T-helper 2 cell treated with Interferon-gamma antibody and Interleukin-4, amounts not matched to agents 5 μg/mL and 100 μg/mL, for 36 hours (primary cell): ENCODE measurements around the gene ANKRD1.
A peak's percentile ranks its signal among the peaks of the same experiment; 100 is the strongest.

ENCODE experiments used
- DNase-seq: peaks from one replicate; pipeline ENCODE4 v3.0.0; 2021; ENCODE audit warnings: low spot score
- H3K27ac Mint-ChIP-seq: one replicate; pipeline ENCODE4 v1.8.0; 2021; ENCODE audit warnings: mild to moderate bottlenecking, mixed read lengths
- H3K27me3 Mint-ChIP-seq: one replicate; pipeline ENCODE4 v1.8.0; 2021; ENCODE audit warnings: low read depth, mixed read lengths
- H3K36me3 Mint-ChIP-seq: one replicate; pipeline ENCODE4 v1.8.0; 2021; ENCODE audit warnings: low read depth, mixed read lengths
- H3K4me1 Mint-ChIP-seq: one replicate; pipeline ENCODE4 v1.8.0; 2021; ENCODE audit warnings: low read depth, mixed read lengths
- H3K4me3 Mint-ChIP-seq: one replicate; pipeline ENCODE4 v1.8.0; 2022; ENCODE audit warnings: mild to moderate bottlenecking, moderate library complexity, mixed read lengths
- H3K9me3 Mint-ChIP-seq: one replicate; pipeline ENCODE4 v1.8.0; 2021; ENCODE audit warnings: mixed read lengths

The ANKRD1 gene

DNA sequence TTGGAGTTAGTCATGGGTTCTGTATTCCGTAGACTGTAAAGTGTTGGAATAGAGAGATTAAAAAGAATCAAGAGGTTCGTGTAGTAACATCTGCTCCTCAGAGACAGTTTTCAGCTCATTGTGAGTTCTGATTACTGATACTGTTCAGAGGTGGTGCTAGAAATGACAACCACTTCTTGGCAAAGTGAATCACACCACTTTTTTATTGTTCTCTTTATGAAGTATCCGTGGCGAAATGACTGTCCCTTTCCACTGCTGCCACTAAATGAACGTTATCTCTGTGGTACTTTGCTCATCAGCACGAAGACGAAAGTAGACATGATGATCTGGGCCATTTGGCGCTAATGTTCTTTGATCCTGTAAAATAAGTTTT is 48.3 kb downstream of the ANKRD1 start:
- H3K9me3 Mint-ChIP-seq, result peaks cover 9% of the 10 kb centered on the region
- H3K27ac Mint-ChIP-seq, result peak overlapping the region; percentile 90
- peaks cover 25% of the 10 kb centered on the region for H3K4me1 Mint-ChIP-seq
- peak overlapping the region; percentile 100 for H3K4me3 Mint-ChIP-seq
- DNase-seq, result peak; percentile 56
- H3K27me3 Mint-ChIP-seq, result peaks cover 15% of the 10 kb centered on the region
- peaks cover 18% of the 10 kb centered on the region for H3K36me3 Mint-ChIP-seq

DNA sequence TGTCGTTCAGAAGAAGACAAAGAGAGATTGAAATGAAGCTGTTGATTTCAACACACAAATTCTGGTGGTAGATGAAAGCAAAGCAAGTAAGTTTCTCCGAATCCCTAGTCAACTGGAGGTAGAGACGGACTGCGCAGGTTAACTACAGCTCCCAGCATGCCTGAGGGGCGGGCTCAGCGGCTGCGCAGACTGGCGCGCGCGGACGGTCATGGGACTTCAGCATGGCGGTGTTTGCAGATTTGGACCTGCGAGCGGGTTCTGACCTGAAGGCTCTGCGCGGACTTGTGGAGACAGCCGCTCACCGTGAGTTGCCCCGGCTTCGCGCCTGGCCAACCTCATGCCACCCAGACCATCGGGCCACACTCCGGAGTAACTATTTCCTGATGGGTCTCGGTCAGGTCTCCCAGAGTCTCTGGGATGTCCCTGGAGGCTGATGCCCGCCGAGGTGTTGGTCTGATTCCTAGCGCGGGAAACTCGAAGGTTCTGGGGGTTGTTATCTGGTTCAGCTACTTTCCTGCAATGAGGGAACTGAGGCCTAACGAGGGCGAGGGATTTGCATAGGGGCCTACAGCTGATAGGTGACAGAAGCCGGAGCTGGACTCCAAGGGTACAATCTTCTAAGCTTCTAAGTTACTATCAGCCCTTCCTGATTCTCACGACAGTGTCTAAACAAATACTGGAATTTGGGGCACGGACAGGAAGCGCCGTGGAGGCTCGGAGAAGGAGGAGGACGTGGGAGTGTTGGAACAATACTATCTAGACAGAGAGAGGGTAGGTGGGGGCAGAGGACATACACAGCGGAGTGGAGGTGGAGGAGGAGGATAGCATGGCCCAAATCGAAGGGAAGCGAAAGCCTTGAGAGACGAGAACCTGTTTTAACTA is 48.9 kb downstream of the ANKRD1 start, which contains the start of gene RPP30:
RPP30 (plus strand) TSS at position 209 of the 882 bp plus-strand sequence; CDS start at position 222, 13 bp downstream.
- Mint-ChIP-seq H3K4me3 (peak within 1 kb of the TSS; percentile 100), H3K27me3 (peaks cover 20% of the 10 kb centered on the region), H3K4me1 (peaks cover 25% of the 10 kb centered on the region), H3K9me3 (peaks cover 9% of the 10 kb centered on the region), H3K27ac (peak within 1 kb of the TSS; percentile 90), H3K36me3 (peaks cover 12% of the 10 kb centered on the region)
- DNase-seq, result peak; percentile 86

DNA sequence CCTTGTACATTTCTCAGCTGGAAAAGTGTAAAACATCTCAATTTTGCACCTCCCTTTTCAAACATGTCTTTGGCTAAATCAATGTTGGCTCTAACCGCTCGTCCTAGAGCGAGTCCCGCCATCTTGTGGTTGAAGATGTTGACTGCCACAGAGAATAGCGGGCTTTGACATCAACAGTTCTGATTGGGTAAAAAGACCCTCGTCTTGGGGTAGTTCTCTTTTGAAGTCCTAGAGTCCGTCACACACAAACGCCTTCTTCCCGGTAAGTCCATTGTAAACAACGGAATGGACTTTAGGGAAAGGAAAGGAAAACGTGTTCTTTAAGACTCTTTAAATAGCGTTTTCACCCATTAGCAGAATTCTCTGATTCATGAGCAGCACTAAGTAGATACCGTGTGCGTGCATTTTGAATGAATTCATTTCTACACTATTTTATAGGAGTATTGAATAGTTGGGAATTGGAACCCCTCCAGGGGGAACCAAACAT is 49.6 kb downstream of the ANKRD1 start:
- Mint-ChIP-seq H3K4me1 (peaks cover 25% of the 10 kb centered on the region), H3K9me3 (peaks cover 9% of the 10 kb centered on the region), H3K27ac (peak overlapping the region; percentile 90), H3K36me3 (peaks cover 7% of the 10 kb centered on the region), H3K4me3 (peak overlapping the region; percentile 100), H3K27me3 (peaks cover 25% of the 10 kb centered on the region)
- DNase-seq, result peak; percentile 39

DNA sequence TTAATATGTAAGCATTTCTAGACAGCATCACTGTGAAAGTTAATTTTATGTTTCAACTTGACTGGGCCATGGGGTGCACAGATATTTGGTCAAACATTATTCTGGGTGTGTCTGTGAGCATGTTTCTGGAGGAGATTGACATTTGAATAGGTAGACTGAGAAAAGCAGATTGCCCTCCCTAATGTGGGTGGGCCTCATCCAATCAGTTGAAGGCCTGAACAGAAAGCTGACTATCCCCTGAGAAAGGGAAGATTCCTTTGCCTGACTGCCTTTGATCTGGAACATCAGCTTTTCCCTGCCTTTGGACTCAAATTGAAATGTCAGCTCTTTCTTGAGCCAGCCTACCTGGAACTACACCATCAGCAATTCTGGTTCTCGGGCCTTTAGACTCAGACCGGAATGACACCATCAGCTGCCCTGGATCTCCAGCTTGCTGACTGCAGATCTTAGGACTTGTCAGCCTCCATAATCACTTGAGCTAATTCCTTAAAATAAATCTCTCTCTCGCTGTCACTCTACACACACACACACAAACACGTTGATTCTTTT is 54.8 kb downstream of the ANKRD1 start:
- no peak for DNase-seq
- Mint-ChIP-seq H3K4me1 (peaks cover 4% of the 10 kb centered on the region), H3K27me3 (peaks cover 59% of the 10 kb centered on the region), H3K9me3 (peaks cover 9% of the 10 kb centered on the region), H3K4me3 (no peak overlapping the region), H3K36me3 (no peaks in the 10 kb centered on the region), H3K27ac (no peak overlapping the region)

DNA sequence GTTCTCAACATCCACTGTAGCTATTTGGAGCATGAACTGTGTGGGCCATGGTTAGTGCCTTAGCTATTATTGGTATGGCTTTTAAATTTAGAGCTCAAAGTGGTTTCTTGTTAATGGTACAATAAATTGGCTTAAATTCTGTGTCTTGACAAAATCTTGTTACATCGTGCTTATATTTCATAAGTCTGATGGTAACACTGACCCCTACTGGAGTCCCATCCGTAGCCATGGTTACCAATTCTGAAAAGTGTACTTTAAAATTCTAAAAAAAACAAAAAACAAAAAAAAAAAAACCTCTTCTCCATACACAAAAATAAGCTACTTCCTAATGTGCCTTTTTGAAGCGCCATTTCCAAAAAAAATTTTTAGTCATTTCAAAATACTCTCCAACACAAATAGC is 55.5 kb downstream of the ANKRD1 start:
- H3K36me3 Mint-ChIP-seq, result no peaks in the 10 kb centered on the region
- DNase-seq, result no peak
- H3K4me3 Mint-ChIP-seq, result no peak overlapping the region
- H3K9me3 Mint-ChIP-seq, result peaks cover 9% of the 10 kb centered on the region
- H3K4me1 Mint-ChIP-seq, result no peaks in the 10 kb centered on the region
- H3K27ac Mint-ChIP-seq, result no peak overlapping the region
- peaks cover 66% of the 10 kb centered on the region for H3K27me3 Mint-ChIP-seq

DNA sequence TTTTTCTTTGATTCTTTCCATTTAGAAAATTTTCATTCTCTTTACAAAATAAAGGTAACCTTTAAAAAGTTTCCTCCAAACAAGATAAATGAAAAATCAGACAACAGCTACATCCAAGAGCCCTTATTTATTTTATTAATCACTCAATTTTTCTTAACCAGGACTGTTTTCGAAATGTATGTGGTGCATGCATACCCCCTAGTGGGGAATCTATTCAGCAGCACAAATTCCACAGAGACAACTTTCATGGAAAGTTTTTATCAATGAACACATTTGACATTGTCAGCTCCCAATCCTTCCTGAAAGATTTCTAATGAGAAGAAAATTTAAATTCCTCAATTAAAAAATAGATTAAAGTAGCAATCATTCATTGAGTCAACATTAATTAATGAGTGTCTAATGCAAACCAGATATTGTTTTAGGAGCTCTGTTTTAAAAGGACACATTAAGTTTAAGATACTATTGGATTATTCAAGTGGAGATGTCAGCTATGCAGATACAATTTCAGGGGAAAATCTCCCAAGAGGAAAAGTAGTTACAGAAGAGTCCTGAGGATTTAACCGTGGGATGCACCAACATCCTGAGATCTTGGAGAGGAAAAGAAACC is 57.9 kb downstream of the ANKRD1 start:
- Mint-ChIP-seq H3K27ac (no peak overlapping the region), H3K36me3 (no peaks in the 10 kb centered on the region), H3K27me3 (peaks cover 73% of the 10 kb centered on the region), H3K4me1 (peaks cover 5% of the 10 kb centered on the region), H3K4me3 (no peak overlapping the region), H3K9me3 (no peaks in the 10 kb centered on the region)
- no peak for DNase-seq
